Left ventricle myocardium inferior (tissue), 1 donor: ENCODE measurements around the gene SMARCC1. TPM values are rescaled to one million over a fixed set of nuclear protein-coding genes. Genes with fewer than 3 reads are reported as not detected.
A peak's percentile ranks its signal among the peaks of the same experiment; 100 is the strongest.

Experiments
- DNase-seq: peaks from one replicate; pipeline ENCODE4 v3.0.0-alpha.2; 2020
- H3K27ac ChIP-seq: fragments of 200-600 bp; replicated peaks from 2 replicates; pipeline ENCODE4 v1.8.0; 2021
- H3K27me3 ChIP-seq: fragments of 200-600 bp; 2 replicates; pipeline ENCODE4 v1.8.0; 2021; ENCODE audit warnings: low read depth
- H3K36me3 ChIP-seq: fragments of 200-600 bp; 2 replicates; pipeline ENCODE4 v1.8.0; 2021
- H3K4me1 ChIP-seq: fragments of 200-600 bp; 2 replicates; pipeline ENCODE4 v1.8.0; 2021
- H3K4me3 ChIP-seq: fragments of 200-600 bp; 2 replicates; pipeline ENCODE4 v1.8.0; 2021; ENCODE audit warnings: mild to moderate bottlenecking, moderate library complexity
- H3K9me3 ChIP-seq: fragments of 200-600 bp; replicated peaks from 2 replicates; pipeline ENCODE4 v1.8.0; 2021
- intact Hi-C: fragments of 100-400 bp; cut with micrococcal nuclease; formaldehyde crosslinking; loops from one replicate; pipeline ENCODE4 v1.11.0; 2022
- total RNA-seq: library from RNA; stranded (reverse); fragmentation: NEBNext Ultra II Directional; extraction: Animal tissue kit (Norgen Biotek cat#: 25700); gene quantifications from one replicate; pipeline ENCODE4 v1.2.1, GENCODE V29; 2021
- TF ChIP-seq, protein P1 (sequence below): fragments of 200-600 bp; IDR thresholded peaks from 2 replicates; pipeline ENCODE4 v1.8.0; 2021; ENCODE audit warnings: antibody characterized with exemption, mild to moderate bottlenecking, borderline replicate concordance
- donor health status: DM: no; HTN: yes; CAD: no; lungs with severe emphysema.

SMARCC1 gene
- total RNA-seq, 1 donor from 2014 or later: 22.9 TPM

DNA sequence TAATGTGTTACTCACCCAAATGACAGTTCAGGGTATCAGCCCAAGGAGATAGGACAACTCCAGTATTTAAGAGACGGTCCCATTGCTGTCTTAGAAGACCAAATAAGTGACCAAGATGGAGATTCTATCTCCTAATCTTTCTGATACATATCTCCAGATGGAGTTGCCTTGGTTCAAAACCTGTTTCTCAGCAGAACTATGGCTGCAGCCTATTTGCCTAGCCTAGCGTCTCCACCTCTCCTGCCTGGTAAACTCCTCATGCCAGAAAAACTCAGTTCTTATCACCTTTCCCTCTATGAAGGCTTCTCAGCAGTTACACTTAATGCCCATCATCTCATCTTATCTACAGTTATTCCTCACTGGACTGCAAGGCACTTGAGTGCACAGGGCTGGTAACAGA is 201.8 kb downstream of the SMARCC1 start:
- Histone ChIP-seq H3K9me3 (no peaks in the 10 kb centered on the region), H3K36me3 (peaks cover under 1% of the 10 kb centered on the region), H3K4me3 (no peak overlapping the region), H3K27ac (no peak overlapping the region), H3K27me3 (peaks cover 29% of the 10 kb centered on the region), H3K4me1 (peaks cover 15% of the 10 kb centered on the region)
- intact Hi-C loops: no loop called here
- TF ChIP-seq, protein P1, sequence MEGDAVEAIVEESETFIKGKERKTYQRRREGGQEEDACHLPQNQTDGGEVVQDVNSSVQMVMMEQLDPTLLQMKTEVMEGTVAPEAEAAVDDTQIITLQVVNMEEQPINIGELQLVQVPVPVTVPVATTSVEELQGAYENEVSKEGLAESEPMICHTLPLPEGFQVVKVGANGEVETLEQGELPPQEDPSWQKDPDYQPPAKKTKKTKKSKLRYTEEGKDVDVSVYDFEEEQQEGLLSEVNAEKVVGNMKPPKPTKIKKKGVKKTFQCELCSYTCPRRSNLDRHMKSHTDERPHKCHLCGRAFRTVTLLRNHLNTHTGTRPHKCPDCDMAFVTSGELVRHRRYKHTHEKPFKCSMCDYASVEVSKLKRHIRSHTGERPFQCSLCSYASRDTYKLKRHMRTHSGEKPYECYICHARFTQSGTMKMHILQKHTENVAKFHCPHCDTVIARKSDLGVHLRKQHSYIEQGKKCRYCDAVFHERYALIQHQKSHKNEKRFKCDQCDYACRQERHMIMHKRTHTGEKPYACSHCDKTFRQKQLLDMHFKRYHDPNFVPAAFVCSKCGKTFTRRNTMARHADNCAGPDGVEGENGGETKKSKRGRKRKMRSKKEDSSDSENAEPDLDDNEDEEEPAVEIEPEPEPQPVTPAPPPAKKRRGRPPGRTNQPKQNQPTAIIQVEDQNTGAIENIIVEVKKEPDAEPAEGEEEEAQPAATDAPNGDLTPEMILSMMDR: no peak
- no peak for DNase-seq

DNA sequence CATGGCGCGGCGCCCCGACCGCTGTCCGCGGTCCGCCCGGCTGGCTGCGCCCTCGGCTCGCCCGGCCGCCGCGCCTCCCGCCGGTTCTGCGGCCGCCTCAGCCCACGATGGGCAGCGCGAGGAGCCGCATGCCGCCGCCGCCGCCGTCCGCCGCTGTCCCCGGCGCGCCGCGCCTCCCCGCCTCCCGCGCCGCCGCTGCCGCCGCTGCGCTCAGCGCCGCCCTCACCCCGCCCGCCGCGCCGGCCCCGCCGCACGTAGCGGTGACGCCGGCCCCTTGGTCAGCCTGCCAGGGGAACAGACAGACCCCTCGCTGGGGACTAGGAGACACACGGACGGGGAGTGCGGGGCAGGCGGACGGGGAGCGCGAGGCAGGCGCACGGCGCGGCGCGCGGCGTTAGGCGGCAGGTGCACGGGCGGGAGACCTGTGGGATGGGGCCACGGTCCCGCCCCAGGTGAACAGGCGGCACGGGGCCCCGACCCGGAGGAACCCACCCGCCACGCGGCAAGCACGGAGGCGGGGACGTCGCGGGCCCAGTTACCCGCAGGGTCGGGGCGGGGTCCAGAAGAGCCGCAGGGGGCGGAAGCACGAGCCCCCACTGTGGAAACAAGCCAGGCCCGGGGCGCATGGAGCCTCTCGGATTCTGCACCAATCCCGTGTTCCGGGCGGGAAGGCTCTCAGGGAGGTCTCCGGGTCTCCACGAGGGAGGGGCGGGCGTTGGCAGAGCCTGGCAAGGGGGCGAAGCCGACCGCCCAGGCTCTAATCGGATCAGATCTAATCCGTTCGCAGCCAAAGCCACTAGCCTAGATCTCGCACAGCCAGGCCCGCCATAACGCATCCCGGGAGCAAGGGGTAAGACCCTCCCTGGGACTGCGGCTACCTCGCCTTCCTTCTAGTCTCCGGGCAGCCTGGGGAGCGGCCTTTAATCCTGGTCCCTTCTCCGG is 202.7 kb downstream of the SMARCC1 start, which contains the start of gene CSPG5:
TSS of gene CSPG5 (minus strand) at position 175 of the 942 bp plus-strand sequence. CDS start at position 3, 172 bp downstream.
- Histone ChIP-seq H3K27ac (no peak within 1 kb of the TSS), H3K36me3 (no peaks in the 10 kb centered on the region), H3K27me3 (peaks cover 29% of the 10 kb centered on the region), H3K4me1 (peaks cover 19% of the 10 kb centered on the region), H3K4me3 (peak within 1 kb of the TSS; percentile 72), H3K9me3 (no peaks in the 10 kb centered on the region)
- intact Hi-C loops: no loop called here
- TF ChIP-seq, protein P1: no peak
- peak; percentile 28 for DNase-seq

GRCh38 chr3:47578119-47578632 is 203.5 kb downstream of the SMARCC1 start:
- Histone ChIP-seq H3K36me3 (no peaks in the 10 kb centered on the region), H3K4me3 (peak overlapping the region; percentile 72), H3K27ac (no peak overlapping the region), H3K4me1 (peaks cover 26% of the 10 kb centered on the region), H3K9me3 (no peaks in the 10 kb centered on the region), H3K27me3 (peaks cover 29% of the 10 kb centered on the region)
- peak; percentile 28 for DNase-seq
- TF ChIP-seq, protein P1: no peak
- intact Hi-C loops: no loop called here

GRCh38 chr3:47577583-47578118 is 204.0 kb downstream of the SMARCC1 start:
- TF ChIP-seq, protein P1: no peak
- peaks cover 30% of the 10 kb centered on the region for H3K27me3 ChIP-seq
- no peaks in the 10 kb centered on the region for H3K36me3 ChIP-seq
- intact Hi-C loops: no loop called here
- H3K27ac ChIP-seq: no peak overlapping the region
- peaks cover 26% of the 10 kb centered on the region for H3K4me1 ChIP-seq
- no peaks in the 10 kb centered on the region for H3K9me3 ChIP-seq
- DNase-seq: no peak
- H3K4me3 ChIP-seq: peak overlapping the region; percentile 72

- peak overlapping the region; percentile 10 for H3K27ac ChIP-seq
Measured at GRCh38 chr3:47573190-47574172, 208.2 kb downstream of the SMARCC1 start.

More at GRCh38 chr3:47573190-47574172, 208.2 kb downstream of the SMARCC1 start:
- Histone ChIP-seq H3K9me3 (no peaks in the 10 kb centered on the region), H3K4me3 (no peak overlapping the region), H3K4me1 (peaks cover 22% of the 10 kb centered on the region), H3K36me3 (no peaks in the 10 kb centered on the region), H3K27me3 (peaks cover 22% of the 10 kb centered on the region)
- TF ChIP-seq, protein P1: no peak
- DNase-seq: no peak
- intact Hi-C loops: no loop called here
